GM12874 (cell line): Measurements from ENCODE around the gene GGT6.

Experiments used
- CTCF ChIP-seq: IDR thresholded peaks from 2 replicates; pipeline ENCODE4 v1.5.1; 2011; ENCODE audit warnings: low read depth, mild to moderate bottlenecking, control low read depth, low read length, moderate library complexity; ENCODE audit not compliant: insufficient read depth

The GGT6 gene

GRCh38 chr17:4602041-4602440, 41.7 kb upstream of the GGT6 start:
- no peak for TF ChIP-seq CTCF

DNA sequence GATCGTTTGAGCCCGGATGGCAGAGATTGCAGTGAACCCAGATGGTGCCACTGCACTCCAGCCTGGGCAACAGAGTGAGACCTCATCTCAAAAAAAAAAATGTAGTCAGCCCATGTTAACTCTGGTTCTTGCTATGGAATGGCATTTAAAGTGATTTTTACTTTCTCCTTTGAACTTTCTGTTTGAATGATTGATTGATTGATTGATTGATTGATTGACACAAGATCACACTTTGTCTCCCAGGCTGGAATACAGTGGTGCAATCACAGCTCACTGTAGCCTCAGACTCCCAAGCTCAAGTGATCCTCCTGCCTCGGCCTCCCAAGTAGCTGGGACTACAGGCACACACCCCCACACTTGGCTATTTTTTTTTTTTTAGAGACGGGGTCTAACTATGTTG, 40.9 kb upstream of the GGT6 start:
- TF ChIP-seq CTCF = no peak

DNA sequence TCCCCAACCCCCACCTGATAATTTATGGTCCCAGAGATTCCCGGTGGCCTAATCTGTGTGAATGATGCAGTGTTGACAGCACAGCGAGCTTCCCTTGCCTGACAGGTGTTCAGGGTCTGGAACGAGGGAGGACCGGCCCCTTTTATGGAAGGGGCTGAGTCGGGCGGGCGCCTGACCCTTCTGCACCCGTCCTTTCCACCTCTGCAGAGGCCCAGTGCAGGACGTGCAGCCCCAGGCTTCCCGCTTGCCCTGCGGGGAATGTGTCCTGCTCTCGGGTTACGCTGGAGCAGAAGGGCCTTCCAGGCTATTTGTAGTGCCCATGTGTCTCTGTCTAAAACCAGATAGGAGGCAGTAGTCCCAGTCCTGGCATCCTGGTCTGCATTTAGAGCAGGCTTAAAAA, 40.2 kb upstream of the GGT6 start:
- no peak for TF ChIP-seq CTCF

DNA sequence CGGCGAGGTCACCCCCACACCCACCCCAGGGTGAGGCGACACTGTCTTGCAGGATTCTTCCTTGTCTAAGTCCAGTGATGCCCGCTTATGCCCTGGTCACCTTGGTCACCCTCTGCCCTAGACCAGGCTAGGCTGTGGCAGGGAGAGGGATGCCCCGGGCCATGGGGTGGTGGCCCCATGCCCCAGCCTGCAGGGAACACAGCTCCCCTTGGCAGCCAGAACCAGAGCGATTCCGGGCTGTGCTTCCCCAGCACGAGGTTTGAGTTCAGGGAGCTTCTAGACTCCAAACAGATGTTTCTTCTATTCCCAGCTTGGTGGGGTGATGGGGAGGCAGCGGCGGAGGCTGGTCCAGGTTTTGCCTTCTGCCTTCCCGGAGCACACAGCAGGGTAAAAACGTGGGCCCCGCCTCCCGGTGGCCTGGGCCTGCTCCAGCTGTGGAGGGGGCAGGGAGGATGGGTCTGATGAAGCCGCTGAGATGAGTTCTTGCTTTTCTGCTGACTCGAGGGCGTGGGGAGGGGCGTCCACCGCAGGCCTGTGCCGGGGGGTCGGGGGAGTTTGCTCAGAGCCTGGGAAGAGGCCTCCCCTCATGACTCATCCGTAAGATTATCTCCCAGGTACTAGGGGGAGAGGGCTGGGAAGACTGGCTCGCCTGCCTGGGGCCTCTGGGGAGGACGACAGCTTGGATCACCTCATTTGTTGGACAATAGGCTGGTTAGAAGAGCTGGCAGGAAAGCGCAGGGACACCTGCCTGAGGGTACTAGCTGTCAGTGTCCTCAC, 39.3 kb upstream of the GGT6 start:
- TF ChIP-seq CTCF = no peak

- no peak for TF ChIP-seq CTCF
Observed at GRCh38 chr17:4598776-4599504, 38.6 kb upstream of the GGT6 start.

GRCh38 chr17:4597975-4598374, 37.6 kb upstream of the GGT6 start:
- no peak for TF ChIP-seq CTCF

DNA sequence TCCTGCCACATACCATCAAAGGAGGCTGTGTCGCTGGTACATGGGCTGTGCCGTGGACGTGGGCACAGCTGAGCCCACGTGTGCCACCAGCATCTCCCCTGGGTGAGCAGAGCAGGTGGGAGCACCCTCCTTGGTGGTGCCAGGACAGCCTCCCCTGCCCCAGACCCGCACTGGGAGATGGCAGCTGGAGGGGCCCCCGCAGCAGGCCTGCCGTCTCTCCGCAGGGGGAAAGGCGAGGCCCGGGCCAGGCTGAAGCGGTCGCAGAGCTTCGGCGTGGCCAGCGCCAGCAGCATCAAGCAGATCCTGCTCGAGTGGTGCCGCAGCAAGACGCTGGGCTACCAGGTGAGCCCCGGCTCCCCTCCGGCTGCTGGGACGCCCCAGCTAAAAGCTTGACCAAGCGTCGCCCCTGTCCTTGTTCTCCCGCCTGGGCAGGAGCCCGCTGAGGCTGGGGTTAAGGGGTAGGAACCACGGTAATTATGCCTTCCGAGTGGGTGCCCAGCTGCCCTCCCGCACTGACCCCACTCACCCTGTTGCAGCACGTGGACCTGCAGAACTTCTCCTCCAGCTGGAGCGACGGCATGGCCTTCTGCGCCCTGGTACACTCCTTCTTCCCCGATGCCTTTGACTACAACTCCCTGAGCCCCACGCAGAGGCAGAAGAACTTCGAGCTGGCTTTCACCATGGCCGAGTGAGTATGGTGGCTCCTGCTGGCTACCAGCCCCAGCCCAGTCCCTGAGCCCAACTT, 36.4 kb upstream of the GGT6 start:
- no peak for TF ChIP-seq CTCF
